ENCODE results near the gene DCC.

The DCC gene

GRCh38 chr18:53281406-53281805 lies 941.4 kb downstream of the DCC start:
- no peak for DNase-seq

GRCh38 chr18:53283708-53284107 lies 943.7 kb downstream of the DCC start:
- no peak for DNase-seq

- DNase-seq = no peak
These were observed 965.5 kb downstream of the DCC start for GRCh38 chr18:53305461-53305860.

- no peak for DNase-seq
These were observed 979.6 kb downstream of the DCC start for GRCh38 chr18:53319628-53320027.

- DNase-seq = no peak
These were observed 982.2 kb downstream of the DCC start for GRCh38 chr18:53322163-53322562.

GRCh38 chr18:53324353-53324752 lies 984.4 kb downstream of the DCC start:
- DNase-seq = no peak

- DNase-seq = no peak
These were observed 1020.8 kb downstream of the DCC start for GRCh38 chr18:53360501-53361443.

- no peak for DNase-seq
These were observed 1035.6 kb downstream of the DCC start for GRCh38 chr18:53375621-53376020.

GRCh38 chr18:53380063-53380639 lies 1040.2 kb downstream of the DCC start:
- peak; percentile 57 for DNase-seq

GRCh38 chr18:53382870-53383269 lies 1042.9 kb downstream of the DCC start:
- DNase-seq = no peak

GRCh38 chr18:53385889-53386288 lies 1045.9 kb downstream of the DCC start:
- no peak for DNase-seq

GRCh38 chr18:53387581-53387980 lies 1047.6 kb downstream of the DCC start:
- no peak for DNase-seq

GRCh38 chr18:53402670-53403069 lies 1062.7 kb downstream of the DCC start:
- no peak for DNase-seq

GRCh38 chr18:53408271-53408670 lies 1068.3 kb downstream of the DCC start:
- DNase-seq = no peak

- DNase-seq = no peak
These were observed 1071.5 kb downstream of the DCC start for GRCh38 chr18:53411511-53411910.

- DNase-seq = no peak
These were observed 1077.0 kb downstream of the DCC start for GRCh38 chr18:53417003-53417402.

GRCh38 chr18:53421869-53422268 lies 1081.9 kb downstream of the DCC start:
- no peak for DNase-seq

GRCh38 chr18:53422896-53423295 lies 1082.9 kb downstream of the DCC start:
- DNase-seq = no peak

- DNase-seq = peak; percentile 22
These were observed 1086.7 kb downstream of the DCC start for GRCh38 chr18:53426666-53427184.

GRCh38 chr18:53441761-53442414 lies 1101.9 kb downstream of the DCC start:
- DNase-seq = no peak

- DNase-seq = no peak
These were observed 1102.4 kb downstream of the DCC start for GRCh38 chr18:53442415-53442783.

GRCh38 chr18:53443336-53443735 lies 1103.3 kb downstream of the DCC start:
- no peak for DNase-seq

GRCh38 chr18:53443831-53444230 lies 1103.8 kb downstream of the DCC start:
- DNase-seq = no peak

- no peak for DNase-seq
These were observed 1111.9 kb downstream of the DCC start for GRCh38 chr18:53451902-53452301.
